Heart left ventricle (tissue), 16 donors: ENCODE data around the gene NCOA1. TPM values are rescaled to one million over a fixed set of nuclear protein-coding genes. Genes with fewer than 3 reads are reported as not detected.

Source experiments
- ATAC-seq, 4 donors: fragments of 200-7000 bp; cut with Tn5 transposase; one replicate each; pipeline ENCODE4 v1.9.1; 2020 to 2022; ENCODE audit warnings: moderate library complexity in 4 of 4, mild to moderate bottlenecking in 3 of 4, moderate number of reproducible peaks in 1 of 4
- DNase-seq, 5 donors: peaks; one replicate each; pipeline ENCODE4 v3.0.0-alpha.2; 2020
- H3K27ac ChIP-seq, 12 donors: fragments of 200-600 bp; sonication (generic) in 4 of 12; one replicate each; pipeline versions ENCODE4 v1.5.0 to v1.8.0; 2016 to 2022; ENCODE audit warnings: mild to moderate bottlenecking in 2 of 12
- H3K27me3 ChIP-seq, 9 donors: fragments of 200-600 bp; sonication (generic) in 2 of 9; one replicate each; pipeline versions ENCODE4 v1.5.1 to v1.8.0; 2016 to 2022; ENCODE audit warnings: mild to moderate bottlenecking in 3 of 9
- H3K36me3 ChIP-seq, 9 donors: fragments of 200-600 bp; sonication (generic) in 2 of 9; one replicate each; pipeline versions ENCODE4 v1.5.0 to v1.8.0; 2018 to 2022; ENCODE audit warnings: mild to moderate bottlenecking in 2 of 9
- H3K4me1 ChIP-seq, 12 donors: fragments of 200-600 bp; sonication (generic) in 4 of 12; one replicate each; pipeline versions ENCODE4 v1.5.0 to v1.8.0; 2016 to 2022; ENCODE audit warnings: mild to moderate bottlenecking in 3 of 12
- H3K4me3 ChIP-seq, 12 donors: fragments of 200-600 bp; sonication (generic) in 4 of 12; one replicate each; pipeline versions ENCODE4 v1.5.0 to v1.8.0; 2017 to 2022; ENCODE audit warnings: mild to moderate bottlenecking in 9 of 12, moderate library complexity in 4 of 12
- H3K9me3 ChIP-seq, 12 donors: fragments of 200-600 bp; sonication (generic) in 4 of 12; one replicate each; pipeline versions ENCODE4 v1.5.0 to v1.8.0; 2016 to 2022; ENCODE audit warnings: mild to moderate bottlenecking in 1 of 12
- POLR2A ChIP-seq, 2 donors: fragments of 450-650 bp; IDR thresholded peaks; one replicate each; pipeline ENCODE4 v1.6.1; 2017; ENCODE audit warnings: antibody characterized with exemption in 2 of 2, mild to moderate bottlenecking in 2 of 2, moderate library complexity in 2 of 2
- WGBS, 4 donors: extraction: QIAGEN DNeasy Blood & Tissue Kit in 2 of 4; methylation state at CpG; one replicate each; pipeline versions ENCODE4 v1.1.5 to v1.1.7; 2013 to 2018; 5-methylcytosine and 5-hydroxymethylcytosine counted together
- intact Hi-C, 10 donors: fragments of 100-400 bp; cut with DNase I; formaldehyde crosslinking; loops; one replicate each; pipeline versions ENCODE4 v1.11.1 to v1.14.2; 2022
- polyA plus RNA-seq, 2 donors: library from polyadenylated mRNA; stranded (reverse); fragments of 200-250 nt; gene quantifications; one replicate each; pipeline ENCODE4 v1.2.3, GENCODE V29; 2013
- total RNA-seq, 9 donors: library from RNA; depleted of rRNA in 2 of 9; stranded (reverse); fragments of >200 nt in 2 of 9; fragmentation: NEBNext Ultra II Directional in 3 of 9; extraction: Animal tissue kit (Norgen Biotek cat#: 25700) in 3 of 9; gene quantifications; one replicate each; pipeline versions ENCODE4 v1.1.0 to v1.2.4, GENCODE V29; 2016 to 2023
- TF ChIP-seq, protein P1 (sequence below), 12 donors: fragments of 200-600 bp; sonication (generic) in 4 of 12; IDR thresholded peaks; one replicate each; pipeline versions ENCODE4 v1.5.0 to v1.8.0; 2018 to 2022; ENCODE audit warnings: antibody characterized with exemption in 12 of 12, mild to moderate bottlenecking in 5 of 12
- donor health status: ischemic (EF 13 %, LVEDD 7.1; RV severe dilation, severe dysfunction).
- donor health status: healthy with polysubstance abuse.
- donor health status: DM: no; HTN: yes; CAD: no.
- donor health status: DM: no; HTN: no; CAD: no.
- donor health status: ischemic (EF 25% LVEDD 6.9; RV normal size, moderate dysfunction).
- donor health status: ischemic (EF 25% LVEDD 5.7; RV mildly dilated, moderate dysfunction).
- donor health status: healthy.
- donor health status: DM: yes; HTN: yes; CAD: no.
- donor health status: ischemic (EF 35%, LVEDD 5.7; RV mildly dilated, moderate dysfunction).
- donor health status: nonischemic (EF 11% LVEDD 7.7; RV severe dilation, severe dysfunction).
- donor health status: DM: yes; HTN: yes; CAD: no.
- donor health status: PGD.
- donor health status: ischemic (EF 29% LVEDD 5.4; RV normal size, mild dysfunction).
- donor health status: nonischemic (EF 23%, LVEDD 6.1; RV moderate dilation, normal function).

NCOA1 gene
- total and polyA plus RNA-seq, 11 donors = 8.5 to 42.3 (median 32.4) TPM

DNA sequence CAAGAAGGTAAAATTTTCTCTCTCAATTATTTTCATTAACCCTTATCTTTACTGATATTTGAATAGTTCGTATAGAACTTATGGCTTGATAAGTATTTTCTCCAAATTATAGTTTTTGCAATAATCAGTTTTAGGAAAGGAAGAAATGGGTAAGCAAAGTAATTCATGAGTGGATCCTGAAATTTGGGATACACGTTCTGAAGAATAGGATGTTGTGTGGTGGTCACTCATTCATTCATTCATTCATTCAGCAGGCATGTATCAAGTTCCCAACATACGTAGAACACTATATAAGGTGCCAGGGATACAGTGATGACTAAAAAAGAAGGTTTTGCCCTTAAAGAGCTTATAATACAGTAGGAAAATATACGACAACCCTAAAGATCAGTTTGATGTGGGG lies 206.7 kb downstream of the NCOA1 start:
- no peak overlapping the region for H3K27ac ChIP-seq
- intact Hi-C loops = no loop called here
- no peak for TF ChIP-seq POLR2A (IDR thresholded peaks at IDR 0.05)
- TF ChIP-seq, protein P1, sequence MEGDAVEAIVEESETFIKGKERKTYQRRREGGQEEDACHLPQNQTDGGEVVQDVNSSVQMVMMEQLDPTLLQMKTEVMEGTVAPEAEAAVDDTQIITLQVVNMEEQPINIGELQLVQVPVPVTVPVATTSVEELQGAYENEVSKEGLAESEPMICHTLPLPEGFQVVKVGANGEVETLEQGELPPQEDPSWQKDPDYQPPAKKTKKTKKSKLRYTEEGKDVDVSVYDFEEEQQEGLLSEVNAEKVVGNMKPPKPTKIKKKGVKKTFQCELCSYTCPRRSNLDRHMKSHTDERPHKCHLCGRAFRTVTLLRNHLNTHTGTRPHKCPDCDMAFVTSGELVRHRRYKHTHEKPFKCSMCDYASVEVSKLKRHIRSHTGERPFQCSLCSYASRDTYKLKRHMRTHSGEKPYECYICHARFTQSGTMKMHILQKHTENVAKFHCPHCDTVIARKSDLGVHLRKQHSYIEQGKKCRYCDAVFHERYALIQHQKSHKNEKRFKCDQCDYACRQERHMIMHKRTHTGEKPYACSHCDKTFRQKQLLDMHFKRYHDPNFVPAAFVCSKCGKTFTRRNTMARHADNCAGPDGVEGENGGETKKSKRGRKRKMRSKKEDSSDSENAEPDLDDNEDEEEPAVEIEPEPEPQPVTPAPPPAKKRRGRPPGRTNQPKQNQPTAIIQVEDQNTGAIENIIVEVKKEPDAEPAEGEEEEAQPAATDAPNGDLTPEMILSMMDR (IDR thresholded peaks at IDR 0.05) = no peak
- no peaks in the 10 kb centered on the region for H3K9me3 ChIP-seq
- no peak overlapping the region for H3K4me3 ChIP-seq
- H3K36me3 ChIP-seq = peaks cover 0 to 65% (median 22%) of the 10 kb centered on the region in 9 donors
- WGBS, 4 donors = 93 to 97% (median 94%) methylated on average over 4 of the region's 4 CpGs
- peaks cover 0 to 7% (median 2%) of the 10 kb centered on the region in 12 donors for H3K4me1 ChIP-seq
- no peaks in the 10 kb centered on the region for H3K27me3 ChIP-seq
- ATAC-seq (no peak), DNase-seq (no peak)

DNA sequence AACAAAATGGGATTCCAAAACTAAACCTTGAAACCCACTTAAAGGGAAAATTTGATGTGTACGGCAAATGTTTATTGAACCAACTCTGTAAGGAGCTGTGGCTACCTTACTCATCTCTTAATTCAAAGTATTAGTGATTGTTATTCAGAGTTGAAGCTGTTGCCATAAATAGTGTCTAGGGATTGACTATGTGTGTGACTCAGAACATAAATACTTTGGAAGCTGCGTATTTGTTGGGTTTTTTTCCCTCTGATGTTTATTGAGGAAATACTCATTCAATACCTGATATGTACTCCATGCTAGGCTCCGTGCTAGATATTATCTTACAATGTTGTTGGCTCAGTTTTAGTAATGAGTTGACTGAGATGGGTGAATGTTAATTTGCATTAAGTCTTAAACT lies 211.7 kb downstream of the NCOA1 start:
- ATAC-seq (peak in 1 of 4 donors; percentile 42), DNase-seq (no peak)
- Histone ChIP-seq H3K27ac (no peak overlapping the region), H3K4me1 (peaks cover 0 to 17% (median 2%) of the 10 kb centered on the region in 12 donors), H3K9me3 (no peaks in the 10 kb centered on the region), H3K4me3 (no peak overlapping the region), H3K36me3 (peaks cover 0 to 72% (median 28%) of the 10 kb centered on the region in 9 donors), H3K27me3 (no peaks in the 10 kb centered on the region)
- WGBS, 4 donors = 76 to 87% (median 80%) methylated on average over 3 of the region's 3 CpGs
- intact Hi-C loops = no loop called here
- TF ChIP-seq, protein P1 (IDR thresholded peaks at IDR 0.05) = no peak
- no peak for TF ChIP-seq POLR2A (IDR thresholded peaks at IDR 0.05)

DNA sequence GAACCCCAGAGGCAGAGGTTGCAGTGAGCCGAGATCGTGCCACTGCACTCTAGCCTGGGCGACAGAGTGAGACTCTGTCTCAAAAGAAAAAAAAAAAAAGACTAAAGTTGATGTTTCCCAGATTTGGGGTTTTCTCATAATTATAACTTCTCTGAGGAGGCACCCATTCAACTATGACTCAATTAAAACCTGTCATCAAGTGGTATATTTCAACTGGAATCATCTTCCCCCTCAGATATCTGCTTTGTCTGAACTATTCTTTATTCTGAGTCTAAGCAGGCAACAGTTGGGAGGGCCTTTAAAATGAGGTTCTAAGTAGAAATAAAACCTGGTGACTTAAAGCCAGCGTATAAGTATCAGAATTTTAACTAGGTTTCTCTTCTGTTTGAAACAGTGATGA lies 213.6 kb downstream of the NCOA1 start:
- Histone ChIP-seq H3K9me3 (no peaks in the 10 kb centered on the region), H3K27me3 (no peaks in the 10 kb centered on the region), H3K36me3 (peaks cover 0 to 68% (median 37%) of the 10 kb centered on the region in 9 donors), H3K4me1 (peaks cover 0 to 17% (median 4%) of the 10 kb centered on the region in 12 donors), H3K27ac (no peak overlapping the region), H3K4me3 (no peak overlapping the region)
- TF ChIP-seq, protein P1 (IDR thresholded peaks at IDR 0.05) = no peak
- no peak for TF ChIP-seq POLR2A (IDR thresholded peaks at IDR 0.05)
- 84 to 97% (median 89%) methylated on average over 4 of the region's 4 CpGs for WGBS, 4 donors
- intact Hi-C loops = no loop called here
- ATAC-seq = no peak
- no peak for DNase-seq

DNA sequence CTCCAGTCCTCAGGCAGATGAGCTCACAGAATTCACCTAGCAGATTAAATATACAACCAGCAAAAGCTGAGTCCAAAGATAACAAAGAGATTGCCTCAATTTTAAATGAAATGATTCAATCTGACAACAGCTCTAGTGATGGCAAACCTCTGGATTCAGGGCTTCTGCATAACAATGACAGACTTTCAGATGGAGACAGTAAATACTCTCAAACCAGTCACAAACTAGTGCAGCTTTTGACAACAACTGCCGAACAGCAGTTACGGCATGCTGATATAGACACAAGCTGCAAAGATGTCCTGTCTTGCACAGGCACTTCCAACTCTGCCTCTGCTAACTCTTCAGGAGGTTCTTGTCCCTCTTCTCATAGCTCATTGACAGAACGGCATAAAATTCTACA lies 216.1 kb downstream of the NCOA1 start:
- WGBS, 4 donors = 86 to 97% (median 91%) methylated on average over 3 of the region's 3 CpGs
- ATAC-seq (no peak), DNase-seq (no peak)
- H3K9me3 ChIP-seq = no peaks in the 10 kb centered on the region
- no peak overlapping the region for H3K4me3 ChIP-seq
- peaks cover 0 to 26% (median 6%) of the 10 kb centered on the region in 12 donors for H3K4me1 ChIP-seq
- TF ChIP-seq, protein P1 (IDR thresholded peaks at IDR 0.05) = no peak
- no peak for TF ChIP-seq POLR2A (IDR thresholded peaks at IDR 0.05)
- H3K27me3 ChIP-seq = no peaks in the 10 kb centered on the region
- peaks cover 0 to 72% (median 46%) of the 10 kb centered on the region in 9 donors for H3K36me3 ChIP-seq
- intact Hi-C loops = no loop called here
- H3K27ac ChIP-seq = no peak overlapping the region
